Measurements from ENCODE around the gene KCNQ1.

GRCh38 chr11:2791521-2792380, 346.9 kb downstream of the KCNQ1 start:
- TF ChIP-seq CTCF (IDR thresholded peaks at IDR 0.05) (peak in 1 of 4 experiments; percentile 11), POLR2A (IDR thresholded peaks at IDR 0.05) (no peak)

All from gastroesophageal sphincter (tissue), 3 donors.